HFFc6 (cell line): ENCODE results near the gene DNAJB9. TPM values are rescaled to one million over a fixed set of nuclear protein-coding genes. Genes with fewer than 3 reads are reported as not detected.
A peak's percentile ranks its signal among the peaks of the same experiment; 100 is the strongest.

ENCODE experiments used
- DNase-seq: peaks from one replicate; pipeline ENCODE4 v3.0.0-alpha.2; 2018
- H3K27ac Mint-ChIP-seq: 2 replicates; pipeline ENCODE4 v1.8.0; 2020; ENCODE audit warnings: mild to moderate bottlenecking, mixed read lengths
- H3K27me3 Mint-ChIP-seq: 2 replicates; pipeline ENCODE4 v1.8.0; 2021; ENCODE audit warnings: mild to moderate bottlenecking, moderate library complexity, mixed read lengths; ENCODE audit not compliant: insufficient read depth
- H3K36me3 Mint-ChIP-seq: 2 replicates; pipeline ENCODE4 v1.8.0; 2021; ENCODE audit warnings: low read depth, mixed read lengths
- H3K4me1 Mint-ChIP-seq: 2 replicates; pipeline ENCODE4 v1.8.0; 2020; ENCODE audit warnings: low read depth, mixed read lengths
- H3K4me3 Mint-ChIP-seq: 2 replicates; pipeline ENCODE4 v1.8.0; 2020; ENCODE audit warnings: mild to moderate bottlenecking, moderate library complexity, mixed read lengths
- H3K9me3 Mint-ChIP-seq: 2 replicates; pipeline ENCODE4 v1.8.0; 2020; ENCODE audit warnings: mild to moderate bottlenecking, mixed read lengths
- long read RNA-seq: library from polyadenylated mRNA; unstranded; transcript quantifications from one replicate; pipeline ENCODE4 v2.0.0, GENCODE V29; 2019
- total RNA-seq, 6 experiments: library from RNA; stranded (reverse); fragmentation: NEBNext Ultra II Directional; extraction: Animal tissue kit (Norgen Biotek cat#: 25700); gene quantifications; 2 replicates in 1 of 6; 3 replicates in 5 of 6; pipeline ENCODE4 v1.2.3, GENCODE V29; 2021
- TF ChIP-seq, protein P1 (sequence below): fragments of 200-600 bp; sonication (generic); IDR thresholded peaks from 2 replicates; pipeline ENCODE4 v1.5.0; 2021; ENCODE audit warnings: antibody characterized with exemption, mild to moderate bottlenecking

The DNAJB9 gene
- 10 to 100 TPM; 12.3 to 21.3 (median 14.0) TPM for total RNA-seq
- long read RNA-seq, transcript DNAJB9-201 (3 exons, 2,715 nt): major isoform, 61 of 72 reads
- long read RNA-seq, partial matches to known transcripts: 10 of 72 reads
- long read RNA-seq, other reads (novel, unspliced or antisense): 1 of 72 reads

DNA sequence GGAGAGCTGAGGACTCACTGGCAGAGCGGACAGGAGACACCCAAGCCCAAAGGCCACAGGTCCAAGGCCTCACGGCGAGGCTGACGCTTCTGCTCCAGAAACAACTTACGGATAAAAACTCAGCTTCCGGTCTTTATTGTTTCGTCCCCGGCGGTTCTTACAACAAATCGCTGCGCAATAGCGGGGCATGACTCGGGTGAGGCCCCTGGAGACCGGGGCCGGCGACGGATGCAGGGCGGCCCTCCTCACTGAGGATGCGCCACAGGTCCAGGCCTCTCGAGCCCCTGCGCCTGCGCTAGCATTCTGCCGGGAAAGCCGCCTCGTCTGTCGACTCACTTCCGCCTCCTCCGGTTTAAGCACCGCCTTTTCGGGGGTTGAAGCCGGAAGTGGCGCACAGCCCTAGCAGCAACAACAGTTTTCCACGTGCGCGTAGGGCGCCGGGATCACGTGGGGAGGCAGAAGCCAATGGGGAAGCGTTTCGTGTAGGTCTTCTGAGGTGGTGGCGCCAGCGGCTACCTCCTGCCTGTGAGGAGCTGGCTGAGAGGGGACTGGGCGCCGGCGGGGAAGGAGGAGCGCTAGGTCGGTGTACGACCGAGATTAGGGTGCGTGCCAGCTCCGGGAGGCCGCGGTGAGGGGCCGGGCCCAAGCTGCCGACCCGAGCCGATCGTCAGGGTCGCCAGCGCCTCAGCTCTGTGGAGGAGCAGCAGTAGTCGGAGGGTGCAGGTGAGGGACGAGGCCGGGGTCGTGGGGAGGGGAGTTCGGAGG lies at the start of gene DNAJB9, which contains the start of gene THAP5:
TSS of gene DNAJB9 (plus strand) at position 494 of the 765 bp plus-strand sequence. CDS start 1,853 bp downstream, outside the sequence.
TSS of gene THAP5 (minus strand) at position 326 of the 765 bp plus-strand sequence. CDS start at position 189, 137 bp downstream.
- H3K27ac Mint-ChIP-seq: peak within 1 kb of the TSS; percentile 99
- H3K36me3 Mint-ChIP-seq: peaks cover 34% of the 10 kb centered on the region
- TF ChIP-seq, protein P1, sequence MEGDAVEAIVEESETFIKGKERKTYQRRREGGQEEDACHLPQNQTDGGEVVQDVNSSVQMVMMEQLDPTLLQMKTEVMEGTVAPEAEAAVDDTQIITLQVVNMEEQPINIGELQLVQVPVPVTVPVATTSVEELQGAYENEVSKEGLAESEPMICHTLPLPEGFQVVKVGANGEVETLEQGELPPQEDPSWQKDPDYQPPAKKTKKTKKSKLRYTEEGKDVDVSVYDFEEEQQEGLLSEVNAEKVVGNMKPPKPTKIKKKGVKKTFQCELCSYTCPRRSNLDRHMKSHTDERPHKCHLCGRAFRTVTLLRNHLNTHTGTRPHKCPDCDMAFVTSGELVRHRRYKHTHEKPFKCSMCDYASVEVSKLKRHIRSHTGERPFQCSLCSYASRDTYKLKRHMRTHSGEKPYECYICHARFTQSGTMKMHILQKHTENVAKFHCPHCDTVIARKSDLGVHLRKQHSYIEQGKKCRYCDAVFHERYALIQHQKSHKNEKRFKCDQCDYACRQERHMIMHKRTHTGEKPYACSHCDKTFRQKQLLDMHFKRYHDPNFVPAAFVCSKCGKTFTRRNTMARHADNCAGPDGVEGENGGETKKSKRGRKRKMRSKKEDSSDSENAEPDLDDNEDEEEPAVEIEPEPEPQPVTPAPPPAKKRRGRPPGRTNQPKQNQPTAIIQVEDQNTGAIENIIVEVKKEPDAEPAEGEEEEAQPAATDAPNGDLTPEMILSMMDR: no peak
- DNase-seq: peak; percentile 99
- H3K4me1 Mint-ChIP-seq: peaks cover 37% of the 10 kb centered on the region
- H3K4me3 Mint-ChIP-seq: peak within 1 kb of the TSS; percentile 99
- no peaks in the 10 kb centered on the region for H3K27me3 Mint-ChIP-seq
- no peaks in the 10 kb centered on the region for H3K9me3 Mint-ChIP-seq

DNA sequence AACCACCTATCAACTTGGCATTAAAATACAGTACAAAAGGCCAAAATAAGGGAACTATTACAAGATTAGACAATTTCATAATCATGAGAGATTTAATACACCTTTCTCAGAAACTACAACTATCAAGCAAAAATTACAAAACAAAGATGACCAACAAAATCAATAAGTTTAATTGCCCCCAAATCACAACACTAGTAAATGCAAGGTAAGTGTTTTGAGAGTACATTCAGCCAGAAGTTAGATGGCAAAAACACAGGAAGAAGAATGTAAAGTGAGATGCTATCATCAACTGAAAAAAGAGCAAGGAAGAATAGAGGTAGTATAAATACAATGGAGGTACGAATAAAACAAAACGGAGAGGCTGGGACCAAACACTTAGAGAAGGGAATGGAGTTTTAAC lies 46.9 kb upstream of the DNAJB9 start:
- peaks cover 32% of the 10 kb centered on the region for H3K4me1 Mint-ChIP-seq
- DNase-seq: no peak
- H3K36me3 Mint-ChIP-seq: peaks cover 7% of the 10 kb centered on the region; the same call in 1 of the 2 replicates
- H3K4me3 Mint-ChIP-seq: peak overlapping the region; percentile 9; the same call in 1 of the 2 replicates
- no peaks in the 10 kb centered on the region for H3K9me3 Mint-ChIP-seq
- H3K27me3 Mint-ChIP-seq: peaks cover 4% of the 10 kb centered on the region
- no peak overlapping the region for H3K27ac Mint-ChIP-seq
- TF ChIP-seq, protein P1: no peak

DNA sequence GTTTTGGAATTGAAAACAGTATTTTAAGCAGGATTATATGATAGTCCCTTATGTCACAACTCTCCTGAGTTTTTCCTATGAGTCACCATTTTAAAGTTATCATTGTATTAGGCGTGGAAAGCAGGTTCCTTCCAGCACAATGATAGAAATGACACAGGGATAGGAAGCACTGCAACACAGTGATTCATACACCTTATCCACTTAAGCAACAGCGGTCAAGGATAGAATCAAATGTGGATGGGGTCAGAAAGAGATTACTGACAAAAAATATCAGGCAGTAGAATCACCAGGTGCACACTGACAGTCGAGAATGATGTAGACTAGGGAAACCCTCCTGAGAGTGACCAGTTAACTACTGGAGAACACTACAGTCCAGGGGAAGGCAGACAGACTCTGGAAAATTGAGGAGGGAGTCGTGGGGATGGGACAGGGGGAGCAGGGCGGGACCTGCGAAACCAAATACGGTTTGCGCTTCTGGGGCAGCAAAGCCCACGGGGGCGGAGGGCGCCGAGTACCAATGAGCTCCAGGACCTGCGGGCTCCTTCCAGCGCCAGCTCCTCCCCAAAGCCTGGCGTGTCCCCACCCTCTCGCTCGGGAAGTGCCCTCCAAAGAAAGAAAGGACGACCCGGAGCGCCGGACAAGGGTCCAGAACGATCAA lies 44.2 kb upstream of the DNAJB9 start:
- peaks cover 32% of the 10 kb centered on the region for H3K4me1 Mint-ChIP-seq
- TF ChIP-seq, protein P1: no peak
- H3K27ac Mint-ChIP-seq: peak overlapping the region; percentile 99
- H3K36me3 Mint-ChIP-seq: no peaks in the 10 kb centered on the region
- peaks cover 4% of the 10 kb centered on the region for H3K27me3 Mint-ChIP-seq
- H3K4me3 Mint-ChIP-seq: peak overlapping the region; percentile 96
- peak; percentile 75 for DNase-seq
- H3K9me3 Mint-ChIP-seq: no peaks in the 10 kb centered on the region

DNA sequence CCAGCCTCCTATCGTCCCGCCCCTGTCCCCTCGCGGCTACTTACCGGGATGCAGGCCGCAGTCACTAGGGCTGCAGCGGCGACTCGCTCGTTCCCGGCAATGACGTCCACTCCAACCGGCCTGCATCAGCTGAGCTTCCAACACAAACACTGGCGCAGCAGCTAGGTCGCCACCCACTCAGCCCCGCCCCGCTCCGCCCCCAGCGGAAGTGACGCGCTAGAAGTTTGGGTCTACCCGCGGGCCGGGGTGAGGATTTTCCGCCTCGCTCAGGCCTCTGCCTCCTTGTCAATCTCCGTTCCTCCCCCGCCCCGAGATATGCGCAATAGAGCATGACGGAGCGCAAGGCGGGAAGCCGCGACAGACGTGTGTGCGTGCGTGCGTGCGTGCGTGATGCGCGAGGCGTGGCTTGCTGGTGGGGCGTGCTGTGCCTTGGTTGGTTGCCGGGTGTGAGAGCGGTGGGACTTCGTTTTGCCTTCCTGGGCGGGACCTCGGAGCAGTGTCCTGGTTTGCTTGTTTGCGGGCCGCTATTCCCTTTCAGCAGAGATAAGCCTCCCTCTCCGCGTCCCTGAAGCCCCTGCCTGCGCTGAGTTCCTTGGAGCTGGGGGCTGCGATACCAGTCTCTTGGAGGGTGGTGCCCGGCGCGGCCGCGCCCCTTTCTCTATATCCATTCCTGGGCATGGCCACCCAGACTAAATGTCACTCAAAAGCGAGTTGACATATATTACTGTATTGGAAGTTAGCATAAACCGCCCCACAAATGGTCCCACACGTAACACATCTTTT lies 43.5 kb upstream of the DNAJB9 start, which contains the start of gene PNPLA8:
TSS of gene PNPLA8 (minus strand) at position 151 of the 783 bp plus-strand sequence. CDS start 10,644 bp downstream, outside the sequence.
- H3K36me3 Mint-ChIP-seq: no peaks in the 10 kb centered on the region
- peak within 1 kb of the TSS; percentile 99 for H3K27ac Mint-ChIP-seq
- no peaks in the 10 kb centered on the region for H3K9me3 Mint-ChIP-seq
- peaks cover 31% of the 10 kb centered on the region for H3K4me1 Mint-ChIP-seq
- peak; percentile 99 for DNase-seq
- H3K27me3 Mint-ChIP-seq: peaks cover 4% of the 10 kb centered on the region
- H3K4me3 Mint-ChIP-seq: peak within 1 kb of the TSS; percentile 96
- TF ChIP-seq, protein P1: no peak; the same call in 1 of the 2 replicates

DNA sequence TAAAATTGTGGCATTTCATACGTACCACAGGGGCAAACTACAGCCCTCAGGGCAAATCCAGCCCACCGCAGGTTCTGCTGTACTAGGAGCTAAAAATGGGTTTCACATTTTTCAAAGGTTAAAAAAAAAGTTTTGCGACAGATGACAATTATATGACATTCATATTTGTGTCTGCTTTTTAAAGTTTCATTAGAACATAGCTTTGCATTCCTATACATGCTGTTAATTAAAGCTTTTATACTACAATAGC lies 43.0 kb upstream of the DNAJB9 start:
- H3K4me3 Mint-ChIP-seq: peak overlapping the region; percentile 96
- H3K27me3 Mint-ChIP-seq: peaks cover 4% of the 10 kb centered on the region
- H3K4me1 Mint-ChIP-seq: peaks cover 26% of the 10 kb centered on the region
- no peaks in the 10 kb centered on the region for H3K9me3 Mint-ChIP-seq
- no peak for DNase-seq
- peak overlapping the region; percentile 99 for H3K27ac Mint-ChIP-seq
- H3K36me3 Mint-ChIP-seq: no peaks in the 10 kb centered on the region
- TF ChIP-seq, protein P1: no peak
